NCI-H2171 treated with DMSO at 0.1 percent for 48 hours (cell line): ENCODE results near the gene PIGK.

Experiments used
- DNase-seq: peaks from one replicate; lab custom pipeline; 2025; lab: John Stamatoyannopoulos, UW

PIGK gene

DNA sequence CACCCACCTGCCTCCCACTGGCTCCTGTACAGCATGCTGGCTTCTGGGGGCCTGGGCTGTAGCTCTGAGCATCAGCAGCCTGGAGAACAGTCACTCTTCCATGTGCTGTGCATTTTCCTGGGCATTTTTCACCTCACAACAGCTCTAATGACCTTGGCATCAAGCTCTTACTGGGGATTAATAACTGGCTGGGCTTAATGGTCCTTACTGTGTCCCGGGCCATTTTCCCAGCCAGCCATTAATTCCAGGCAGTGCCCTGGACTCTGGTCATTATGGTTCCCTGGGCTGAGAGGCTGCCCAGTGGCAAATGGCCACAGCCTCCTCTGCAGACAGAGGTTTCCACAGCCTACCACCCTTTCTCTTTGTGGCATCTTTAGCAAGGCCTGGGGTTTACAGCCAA lies 180.1 kb downstream of the PIGK start:
- no peak for DNase-seq
